ENCODE data around the gene MORN3.
"Not testable (repeated sequence)": the region's sequence is repeated elsewhere in the genome, so short reads cannot be mapped to it uniquely, and the experiment has no call there.

Gene MORN3

GRCh38 chr12:121708313-121709063, 39.0 kb upstream of the MORN3 start:
- Mint-ChIP-seq H3K4me3 (no peak overlapping the region), H3K9me3 (peaks cover 5% of the 10 kb centered on the region), H3K27me3 (peaks cover 23% of the 10 kb centered on the region), H3K36me3 (no peaks in the 10 kb centered on the region), H3K4me1 (peaks cover 32% of the 10 kb centered on the region), H3K27ac (no peak overlapping the region)
- CTCF ChIA-PET, result interaction anchor here (0.6 to 1.7 kb wide), 2 partner anchors 86 to 557 kb away, joined by 3 to 6 read pairs; partner anchors contain the start of gene RHOF
- no peak for DNase-seq

- no peak for DNase-seq
- H3K4me1 Mint-ChIP-seq, result peaks cover 14% of the 10 kb centered on the region
- H3K9me3 Mint-ChIP-seq, result peaks cover 5% of the 10 kb centered on the region
- no peak overlapping the region for H3K4me3 Mint-ChIP-seq
- CTCF ChIA-PET, result no interaction called here
- no peak overlapping the region for H3K27ac Mint-ChIP-seq
- peaks cover 42% of the 10 kb centered on the region for H3K27me3 Mint-ChIP-seq
- no peaks in the 10 kb centered on the region for H3K36me3 Mint-ChIP-seq
Measured at GRCh38 chr12:121705514-121705913, 36.1 kb upstream of the MORN3 start.

GRCh38 chr12:121702944-121703343, 33.5 kb upstream of the MORN3 start:
- no peak overlapping the region for H3K27ac Mint-ChIP-seq
- H3K4me1 Mint-ChIP-seq, result no peaks in the 10 kb centered on the region
- H3K9me3 Mint-ChIP-seq, result peaks cover 5% of the 10 kb centered on the region
- no peak for DNase-seq
- H3K27me3 Mint-ChIP-seq, result peaks cover 33% of the 10 kb centered on the region
- CTCF ChIA-PET, result interaction anchor here (1.7 to 5.9 kb wide), 3 partner anchors 70 to 91 kb away, joined by 6 to 45 read pairs (median 10); partner anchors contain the start of gene RHOF
- H3K36me3 Mint-ChIP-seq, result no peaks in the 10 kb centered on the region
- no peak overlapping the region for H3K4me3 Mint-ChIP-seq

- Mint-ChIP-seq H3K36me3 (no peaks in the 10 kb centered on the region), H3K4me1 (peaks cover 2% of the 10 kb centered on the region), H3K9me3 (peaks cover 5% of the 10 kb centered on the region), H3K27me3 (peaks cover 33% of the 10 kb centered on the region), H3K27ac (no peak overlapping the region), H3K4me3 (no peak overlapping the region)
- DNase-seq, result no peak
- CTCF ChIA-PET, result interaction anchor here (2.1 to 5.9 kb wide), 2 partner anchors 72 to 92 kb away, joined by 10 to 45 read pairs; partner anchors contain the start of gene RHOF
Measured at GRCh38 chr12:121701667-121702277, 32.3 kb upstream of the MORN3 start.

- H3K4me3 Mint-ChIP-seq, H3K9me3 Mint-ChIP-seq, H3K27ac Mint-ChIP-seq, DNase-seq, H3K36me3 Mint-ChIP-seq, H3K4me1 Mint-ChIP-seq: not testable (repeated sequence)
- peaks cover 19% of the 10 kb centered on the region for H3K27me3 Mint-ChIP-seq
- CTCF ChIA-PET, result interaction anchor here (0.7 to 5.9 kb wide), 7 partner anchors 70 to 323 kb away, joined by 3 to 45 read pairs (median 3); partner anchors contain the start of gene RHOF
Measured at GRCh38 chr12:121697861-121698260, 28.4 kb upstream of the MORN3 start.

DNA sequence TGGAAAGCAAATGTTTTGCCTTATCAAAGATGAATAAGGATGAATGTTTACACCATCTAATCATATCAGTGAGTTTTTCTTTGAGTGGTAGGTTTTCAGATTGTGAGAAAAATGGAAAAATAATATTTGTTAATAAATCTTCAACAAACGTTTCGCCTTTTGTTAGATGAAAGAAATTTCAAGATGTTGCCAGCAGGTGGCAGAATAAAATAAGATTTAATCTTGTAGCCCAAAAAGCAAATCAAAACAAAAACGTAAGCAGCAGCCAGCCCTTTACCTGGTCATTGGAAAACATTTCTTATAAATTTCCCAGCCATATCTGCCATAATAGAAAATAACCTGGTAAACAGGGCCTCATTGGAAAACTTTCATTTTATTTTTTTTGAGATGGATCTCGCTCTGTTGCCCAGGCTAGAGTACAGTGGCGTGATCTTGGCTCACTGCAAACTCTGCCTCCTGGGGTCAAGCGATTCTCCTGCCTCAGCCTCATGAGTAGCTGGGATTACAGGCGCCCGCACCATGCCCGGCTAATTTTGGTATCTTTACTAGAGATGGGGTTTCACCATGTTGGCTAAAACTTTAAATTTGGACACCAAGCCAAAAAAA, 27.7 kb upstream of the MORN3 start:
- peak; percentile 37 for DNase-seq
- no peaks in the 10 kb centered on the region for H3K36me3 Mint-ChIP-seq
- no peak overlapping the region for H3K4me3 Mint-ChIP-seq
- no peaks in the 10 kb centered on the region for H3K9me3 Mint-ChIP-seq
- CTCF ChIA-PET, result interaction anchor here (0.7 to 5.9 kb wide), 6 partner anchors 71 to 322 kb away, joined by 3 to 45 read pairs (median 5); partner anchors contain the start of gene RHOF
- H3K27me3 Mint-ChIP-seq, result peaks cover 19% of the 10 kb centered on the region
- no peak overlapping the region for H3K27ac Mint-ChIP-seq
- H3K4me1 Mint-ChIP-seq, result peaks cover 2% of the 10 kb centered on the region

DNA sequence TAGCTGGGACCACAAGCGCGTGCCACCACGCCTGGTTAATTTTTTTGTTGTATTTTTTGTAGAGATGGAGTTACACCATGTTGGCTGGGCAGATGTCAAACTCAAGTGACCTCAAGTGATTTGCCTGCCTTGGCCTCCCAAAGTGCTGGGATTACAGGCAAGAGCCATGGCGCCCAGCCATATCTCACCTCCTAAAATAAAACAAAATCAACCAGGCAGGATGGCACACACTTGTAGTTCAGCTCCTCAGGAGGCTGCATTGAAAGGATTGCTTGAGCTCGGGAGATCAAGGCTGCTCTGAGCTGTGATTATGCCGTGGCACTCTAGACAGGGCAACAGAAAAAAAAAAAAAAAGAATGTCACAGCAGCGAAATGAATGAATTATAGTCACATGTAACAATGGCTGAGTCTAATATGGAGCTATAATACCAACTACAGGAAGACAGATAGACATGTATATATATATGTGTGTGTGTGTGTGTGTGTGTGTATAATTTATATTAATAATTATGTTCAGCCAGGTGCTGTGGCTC, 23.8 kb upstream of the MORN3 start:
- Mint-ChIP-seq H3K27ac (no peak overlapping the region), H3K4me3 (no peak overlapping the region)

GRCh38 chr12:121692744-121693143, 23.3 kb upstream of the MORN3 start:
- H3K4me1 Mint-ChIP-seq, H3K9me3 Mint-ChIP-seq, H3K36me3 Mint-ChIP-seq: not testable (repeated sequence)

More for the DNA sequence above, 23.8 kb upstream of the MORN3 start:
- Mint-ChIP-seq H3K27me3 (peaks cover 17% of the 10 kb centered on the region), H3K9me3 (no peaks in the 10 kb centered on the region), H3K36me3 (no peaks in the 10 kb centered on the region), H3K4me1 (peaks cover 6% of the 10 kb centered on the region)
- no peak for DNase-seq
- CTCF ChIA-PET, result interaction anchor here (2.0 to 2.5 kb wide), 2 partner anchors 80 to 101 kb away, joined by 15 to 21 read pairs; partner anchors contain the start of gene RHOF

GRCh38 chr12:121689430-121689829, 20.0 kb upstream of the MORN3 start:
- peaks cover 20% of the 10 kb centered on the region for H3K27me3 Mint-ChIP-seq
- H3K9me3 Mint-ChIP-seq, result no peaks in the 10 kb centered on the region
- no peaks in the 10 kb centered on the region for H3K36me3 Mint-ChIP-seq
- CTCF ChIA-PET, result interaction anchor here (0.6 to 3.0 kb wide), 5 partner anchors 20 to 198 kb away, joined by 3 to 14 read pairs (median 4); partner anchors contain the start of gene RHOF
- no peak overlapping the region for H3K27ac Mint-ChIP-seq
- H3K4me3 Mint-ChIP-seq, result no peak overlapping the region
- no peak for DNase-seq
- peaks cover 18% of the 10 kb centered on the region for H3K4me1 Mint-ChIP-seq

More at GRCh38 chr12:121692744-121693143, 23.3 kb upstream of the MORN3 start:
- not testable (repeated sequence) for H3K27ac Mint-ChIP-seq, H3K4me3 Mint-ChIP-seq, DNase-seq
- CTCF ChIA-PET, result interaction anchor here (2.0 to 2.5 kb wide), 2 partner anchors 81 to 101 kb away, joined by 15 to 21 read pairs; partner anchors contain the start of gene RHOF
- H3K27me3 Mint-ChIP-seq, result peaks cover 17% of the 10 kb centered on the region

GRCh38 chr12:121688966-121689365, 19.5 kb upstream of the MORN3 start:
- Mint-ChIP-seq H3K9me3 (no peaks in the 10 kb centered on the region), H3K27ac (no peak overlapping the region), H3K27me3 (peaks cover 20% of the 10 kb centered on the region), H3K4me1 (peaks cover 18% of the 10 kb centered on the region), H3K4me3 (no peak overlapping the region), H3K36me3 (no peaks in the 10 kb centered on the region)
- CTCF ChIA-PET, result interaction anchor here (1.2 to 3.0 kb wide), 2 partner anchors 105 to 123 kb away, joined by 3 to 14 read pairs; partner anchors contain the start of gene RHOF
- DNase-seq, result no peak

DNA sequence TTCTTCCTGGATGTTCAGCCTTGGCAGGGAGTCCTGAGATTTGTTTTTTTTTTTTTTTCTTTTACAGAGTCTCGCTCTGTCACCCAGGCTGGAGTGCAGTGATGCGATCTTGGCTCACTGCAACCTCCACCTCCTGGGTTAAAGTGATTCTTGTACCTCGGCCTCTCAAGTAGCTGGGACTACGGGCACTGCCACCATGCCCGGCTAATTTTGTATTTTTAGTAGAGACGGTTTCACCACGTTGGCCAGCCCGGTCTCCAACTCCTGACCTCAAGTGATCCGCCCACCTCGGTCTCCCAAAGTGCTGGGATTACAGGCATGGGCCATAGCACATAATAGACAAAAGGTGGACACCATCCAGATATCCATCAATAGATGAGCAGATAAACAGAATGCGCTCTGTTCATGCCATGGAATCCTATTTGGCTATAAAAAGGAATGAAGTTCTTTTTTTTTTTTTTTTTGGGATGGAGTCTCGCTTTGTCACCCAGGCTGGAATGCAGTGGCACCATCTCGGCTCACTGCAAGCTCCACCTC, 10.3 kb upstream of the MORN3 start:
- not testable (repeated sequence) for DNase-seq, H3K27me3 Mint-ChIP-seq, H3K36me3 Mint-ChIP-seq, H3K27ac Mint-ChIP-seq, H3K4me3 Mint-ChIP-seq, H3K9me3 Mint-ChIP-seq
- CTCF ChIA-PET, result interaction anchor here (0.6 to 7.1 kb wide), 5 partner anchors 11 to 659 kb away, joined by 3 to 67 read pairs (median 4); partner anchors contain the start of gene MORN3
- H3K4me1 Mint-ChIP-seq, result peaks cover 27% of the 10 kb centered on the region

GRCh38 chr12:121678716-121679300, 9.4 kb upstream of the MORN3 start:
- DNase-seq, result no peak
- Mint-ChIP-seq H3K27me3 (no peaks in the 10 kb centered on the region), H3K27ac (no peak overlapping the region), H3K9me3 (no peaks in the 10 kb centered on the region), H3K4me3 (no peak overlapping the region), H3K36me3 (no peaks in the 10 kb centered on the region), H3K4me1 (peaks cover 34% of the 10 kb centered on the region)
- CTCF ChIA-PET, result interaction anchor here (1.8 to 7.1 kb wide), 2 partner anchors 10 to 126 kb away, joined by 5 to 67 read pairs; partner anchors contain the start of gene MORN3

DNA sequence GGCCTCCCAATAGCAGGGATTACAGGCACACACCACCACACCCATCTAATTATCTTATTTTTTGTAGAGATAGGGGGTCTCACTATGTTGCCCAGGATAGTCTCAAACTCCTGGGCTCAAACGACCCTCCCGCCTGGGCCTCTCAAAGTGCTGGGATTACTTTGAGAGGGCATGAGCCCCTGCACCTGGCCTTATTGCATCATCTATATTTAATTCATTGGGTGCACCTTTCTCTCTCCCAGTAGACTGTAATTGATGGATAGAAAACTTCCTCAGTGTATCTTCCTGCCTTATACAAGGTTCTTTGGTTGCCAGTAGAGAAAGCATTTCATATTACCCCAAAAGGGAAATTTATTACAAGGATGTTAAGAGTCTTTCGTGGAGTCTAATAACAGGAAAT, 8.9 kb upstream of the MORN3 start:
- Mint-ChIP-seq H3K27me3 (no peaks in the 10 kb centered on the region), H3K27ac (no peak overlapping the region), H3K36me3 (no peaks in the 10 kb centered on the region), H3K4me3 (no peak overlapping the region), H3K9me3 (no peaks in the 10 kb centered on the region), H3K4me1 (peaks cover 39% of the 10 kb centered on the region)
- no peak for DNase-seq
- CTCF ChIA-PET, result interaction anchor here (7.1 kb wide), 1 partner anchor 126 kb away, joined by 67 read pairs; no protein-coding TSS in a partner anchor
